GM12891 (cell line): ENCODE measurements around the gene LHX3.

Experiments
- POLR2A ChIP-seq: IDR thresholded peaks from 2 replicates; pipeline ENCODE4 v1.6.1; 2011; ENCODE audit warnings: low read depth, low read length, control low read depth
- POLR2AphosphoS5 ChIP-seq: IDR thresholded peaks from 2 replicates; pipeline ENCODE4 v1.6.1; 2011; ENCODE audit warnings: low read depth, low read length, control low read depth
- SPI1 ChIP-seq: IDR thresholded peaks from 2 replicates; pipeline ENCODE4 v1.6.1; 2011; ENCODE audit warnings: low read depth, low read length, control low read depth
- TAF1 ChIP-seq: IDR thresholded peaks from 2 replicates; pipeline ENCODE4 v1.6.1; 2011; ENCODE audit warnings: low read depth, low read length, control low read depth

- TF ChIP-seq POLR2A: no peak
- no peak for TF ChIP-seq SPI1
- no peak for TF ChIP-seq POLR2AphosphoS5
- no peak for TF ChIP-seq TAF1
These were observed 14.7 kb downstream of the LHX3 start for GRCh38 chr9:136190237-136190601.
